Body of pancreas (tissue), 4 donors: ENCODE data around the gene ADAMTS10.

ENCODE experiments used
- POLR2A ChIP-seq, 3 donors: fragments of 450-650 bp; IDR thresholded peaks; one replicate each; pipeline ENCODE4 v1.6.1; 2016; ENCODE audit warnings: antibody characterized with exemption in 3 of 3, mild to moderate bottlenecking in 2 of 3
- TF ChIP-seq, protein P1 (sequence below), 7 experiments: fragments of 450-650 bp in 4 of 7; fragments of 200-600 bp in 3 of 7; sonication (generic) in 3 of 7; IDR thresholded peaks; one replicate each; pipeline ENCODE4 v1.5.1; 2016 to 2019; ENCODE audit warnings: antibody characterized with exemption in 7 of 7

DNA sequence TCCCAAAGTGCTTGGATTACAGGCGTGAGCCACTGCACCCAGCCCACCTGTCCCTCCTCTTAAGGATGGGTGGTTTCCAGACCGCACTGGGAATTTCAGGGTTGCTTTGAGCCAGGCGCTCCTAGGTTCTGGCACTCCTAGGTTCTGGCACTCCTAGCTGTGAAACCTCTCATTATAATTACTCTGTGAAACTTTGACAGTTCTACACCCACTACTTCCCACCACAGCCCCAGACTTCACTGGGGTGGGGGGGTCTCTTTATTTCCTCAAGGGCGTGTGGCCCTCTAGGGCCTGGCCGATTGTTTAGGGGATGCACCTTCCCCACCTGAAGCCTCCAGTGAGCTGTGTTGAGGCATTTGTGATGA lies 2.3 kb upstream of the ADAMTS10 start:
- TF ChIP-seq, protein P1, sequence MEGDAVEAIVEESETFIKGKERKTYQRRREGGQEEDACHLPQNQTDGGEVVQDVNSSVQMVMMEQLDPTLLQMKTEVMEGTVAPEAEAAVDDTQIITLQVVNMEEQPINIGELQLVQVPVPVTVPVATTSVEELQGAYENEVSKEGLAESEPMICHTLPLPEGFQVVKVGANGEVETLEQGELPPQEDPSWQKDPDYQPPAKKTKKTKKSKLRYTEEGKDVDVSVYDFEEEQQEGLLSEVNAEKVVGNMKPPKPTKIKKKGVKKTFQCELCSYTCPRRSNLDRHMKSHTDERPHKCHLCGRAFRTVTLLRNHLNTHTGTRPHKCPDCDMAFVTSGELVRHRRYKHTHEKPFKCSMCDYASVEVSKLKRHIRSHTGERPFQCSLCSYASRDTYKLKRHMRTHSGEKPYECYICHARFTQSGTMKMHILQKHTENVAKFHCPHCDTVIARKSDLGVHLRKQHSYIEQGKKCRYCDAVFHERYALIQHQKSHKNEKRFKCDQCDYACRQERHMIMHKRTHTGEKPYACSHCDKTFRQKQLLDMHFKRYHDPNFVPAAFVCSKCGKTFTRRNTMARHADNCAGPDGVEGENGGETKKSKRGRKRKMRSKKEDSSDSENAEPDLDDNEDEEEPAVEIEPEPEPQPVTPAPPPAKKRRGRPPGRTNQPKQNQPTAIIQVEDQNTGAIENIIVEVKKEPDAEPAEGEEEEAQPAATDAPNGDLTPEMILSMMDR (IDR thresholded peaks at IDR 0.05), result no peak
- no peak for TF ChIP-seq POLR2A (IDR thresholded peaks at IDR 0.05)
